Thymus (tissue), 11 donors: ENCODE data around the gene NCKAP1. TPM values are rescaled to one million over a fixed set of nuclear protein-coding genes. Genes with fewer than 3 reads are reported as not detected.
"Not testable (repeated sequence)": the region's sequence is repeated elsewhere in the genome, so short reads cannot be mapped to it uniquely, and the experiment has no call there.

Source experiments
- DNase-seq, 9 donors: peaks; one replicate each; pipeline ENCODE4 v3.0.0-alpha.2; 2013; ENCODE audit warnings: low spot score in 9 of 9, low read depth in 6 of 9, missing footprints in 1 of 9
- H3K27ac ChIP-seq, 2 donors: one replicate each; pipeline ENCODE4 v1.5.1; 2013; ENCODE audit warnings: control low read depth in 1 of 2, low read depth in 1 of 2, low read length in 1 of 2, mild to moderate bottlenecking in 1 of 2, moderate library complexity in 1 of 2
- H3K27me3 ChIP-seq, 2 donors: one replicate each; pipeline ENCODE4 v1.5.1; 2013; ENCODE audit warnings: low read length in 1 of 2; ENCODE audit not compliant: control insufficient read depth in 2 of 2, insufficient read depth in 1 of 2
- H3K36me3 ChIP-seq, 2 donors: one replicate each; pipeline ENCODE4 v1.5.1; 2013; ENCODE audit warnings: low read length in 1 of 2, mild to moderate bottlenecking in 1 of 2, moderate library complexity in 1 of 2; ENCODE audit not compliant: control insufficient read depth in 2 of 2, insufficient read depth in 2 of 2
- H3K4me1 ChIP-seq, 2 donors: one replicate each; pipeline ENCODE4 v1.5.1; 2013; ENCODE audit warnings: low read length in 2 of 2; ENCODE audit not compliant: control insufficient read depth in 2 of 2, insufficient read depth in 2 of 2
- H3K4me3 ChIP-seq, 2 donors: one replicate each; pipeline ENCODE4 v1.5.1; 2013; ENCODE audit warnings: low read length in 2 of 2, control low read depth in 1 of 2, mild to moderate bottlenecking in 1 of 2
- H3K9me3 ChIP-seq, 2 donors: one replicate each; pipeline ENCODE4 v1.5.1; 2013; ENCODE audit warnings: low read length in 1 of 2, mild to moderate bottlenecking in 1 of 2; ENCODE audit not compliant: control insufficient read depth in 2 of 2, insufficient read depth in 1 of 2
- WGBS: extraction: QIAGEN DNeasy Blood & Tissue Kit; methylation state at CpG from one replicate; pipeline ENCODE4 v1.1.7; 2013; 5-methylcytosine and 5-hydroxymethylcytosine counted together
- polyA plus RNA-seq: library from polyadenylated mRNA; stranded (reverse); fragments of 200-250 nt; gene quantifications from one replicate; pipeline ENCODE4 v1.2.3, GENCODE V29; 2013
- total RNA-seq: library from RNA; stranded (reverse); fragments of 120-200 nt; gene quantifications from one replicate; pipeline ENCODE4 v1.2.4, GENCODE V29; 2013
- donor health status: healthy.

Gene NCKAP1
- total and polyA plus RNA-seq, 2 donors: 23.7 to 36.8 TPM

- no peak for DNase-seq
- no peak overlapping the region for H3K4me3 ChIP-seq
- WGBS: 92% methylated on average over 1 of the region's 1 CpG
- no peaks in the 10 kb centered on the region for H3K9me3 ChIP-seq
- no peaks in the 10 kb centered on the region for H3K27me3 ChIP-seq
- no peaks in the 10 kb centered on the region for H3K36me3 ChIP-seq
- H3K27ac ChIP-seq: no peak overlapping the region
- no peaks in the 10 kb centered on the region for H3K4me1 ChIP-seq
These were observed 141.1 kb downstream of the NCKAP1 start for GRCh38 chr2:182897137-182897536.

GRCh38 chr2:182895798-182896197 lies 142.5 kb downstream of the NCKAP1 start:
- Histone ChIP-seq H3K4me3 (no peak overlapping the region), H3K27me3 (no peaks in the 10 kb centered on the region), H3K27ac (no peak overlapping the region), H3K36me3 (no peaks in the 10 kb centered on the region), H3K4me1 (no peaks in the 10 kb centered on the region), H3K9me3 (no peaks in the 10 kb centered on the region)
- no peak for DNase-seq
- 95% methylated on average over 6 of the region's 6 CpGs for WGBS

- WGBS: 95% methylated on average over 4 of the region's 4 CpGs
- H3K9me3 ChIP-seq: no peaks in the 10 kb centered on the region
- no peak overlapping the region for H3K4me3 ChIP-seq
- no peaks in the 10 kb centered on the region for H3K27me3 ChIP-seq
- no peaks in the 10 kb centered on the region for H3K4me1 ChIP-seq
- no peak overlapping the region for H3K27ac ChIP-seq
- H3K36me3 ChIP-seq: no peaks in the 10 kb centered on the region
- DNase-seq: no peak
These were observed 143.1 kb downstream of the NCKAP1 start for GRCh38 chr2:182895169-182895568.

- Histone ChIP-seq H3K27me3 (no peaks in the 10 kb centered on the region), H3K9me3 (no peaks in the 10 kb centered on the region), H3K27ac (no peak overlapping the region), H3K4me1 (no peaks in the 10 kb centered on the region), H3K36me3 (no peaks in the 10 kb centered on the region), H3K4me3 (no peak overlapping the region)
- no peak for DNase-seq
- 97% methylated on average over 9 of the region's 9 CpGs for WGBS
These were observed 144.1 kb downstream of the NCKAP1 start for GRCh38 chr2:182894174-182894573.

GRCh38 chr2:182893666-182894065 lies 144.6 kb downstream of the NCKAP1 start:
- Histone ChIP-seq H3K4me1 (no peaks in the 10 kb centered on the region), H3K36me3 (no peaks in the 10 kb centered on the region), H3K9me3 (no peaks in the 10 kb centered on the region), H3K27ac (no peak overlapping the region), H3K27me3 (no peaks in the 10 kb centered on the region), H3K4me3 (no peak overlapping the region)
- DNase-seq: no peak
- 95% methylated on average over 11 of the region's 11 CpGs for WGBS

GRCh38 chr2:182893035-182893434 lies 145.2 kb downstream of the NCKAP1 start:
- H3K27ac ChIP-seq, H3K27me3 ChIP-seq, H3K9me3 ChIP-seq, H3K36me3 ChIP-seq, DNase-seq, H3K4me3 ChIP-seq, H3K4me1 ChIP-seq: not testable (repeated sequence)
- WGBS: 96% methylated on average over 7 of the region's 7 CpGs

GRCh38 chr2:182891611-182892010 lies 146.6 kb downstream of the NCKAP1 start:
- H3K9me3 ChIP-seq: no peaks in the 10 kb centered on the region
- H3K27ac ChIP-seq: no peak overlapping the region
- DNase-seq: no peak
- no peak overlapping the region for H3K4me3 ChIP-seq
- H3K36me3 ChIP-seq: no peaks in the 10 kb centered on the region
- H3K27me3 ChIP-seq: no peaks in the 10 kb centered on the region
- no peaks in the 10 kb centered on the region for H3K4me1 ChIP-seq
- WGBS: 86% methylated on average over 4 of the region's 4 CpGs

- no peak overlapping the region for H3K27ac ChIP-seq
- no peaks in the 10 kb centered on the region for H3K36me3 ChIP-seq
- WGBS: 83% methylated on average over 3 of the region's 3 CpGs
- no peak for DNase-seq
- H3K27me3 ChIP-seq: no peaks in the 10 kb centered on the region
- no peaks in the 10 kb centered on the region for H3K9me3 ChIP-seq
- no peaks in the 10 kb centered on the region for H3K4me1 ChIP-seq
- H3K4me3 ChIP-seq: no peak overlapping the region
These were observed 147.4 kb downstream of the NCKAP1 start for GRCh38 chr2:182890773-182891378.

- WGBS: 96% methylated on average over 7 of the region's 7 CpGs
- no peaks in the 10 kb centered on the region for H3K27me3 ChIP-seq
- H3K4me1 ChIP-seq: no peaks in the 10 kb centered on the region
- no peak overlapping the region for H3K27ac ChIP-seq
- no peak overlapping the region for H3K4me3 ChIP-seq
- H3K36me3 ChIP-seq: no peaks in the 10 kb centered on the region
- no peaks in the 10 kb centered on the region for H3K9me3 ChIP-seq
- no peak for DNase-seq
These were observed 148.0 kb downstream of the NCKAP1 start for GRCh38 chr2:182890305-182890704.
